Psoas muscle (tissue), 8 donors: ENCODE data around the gene RAB3IP. TPM values are rescaled to one million over a fixed set of nuclear protein-coding genes. Genes with fewer than 3 reads are reported as not detected.

ENCODE experiments used
- ATAC-seq, 4 donors: fragments of 200-7000 bp; cut with Tn5 transposase; one replicate each; pipeline ENCODE4 v1.9.1; 2020; ENCODE audit warnings: moderate library complexity in 3 of 4, mild to moderate bottlenecking in 2 of 4
- DNase-seq, 2 donors: peaks; one replicate each; pipeline ENCODE4 v3.0.0-alpha.2; 2020
- H3K27ac ChIP-seq: fragments of 200-600 bp; one replicate; pipeline ENCODE4 v1.8.0; 2022
- H3K27me3 ChIP-seq, 3 donors: fragments of 200-600 bp in 1 of 3; one replicate each; pipeline versions ENCODE4 v1.6.1 to v1.8.0; 2013 to 2022; ENCODE audit warnings: low read length in 2 of 3, mild to moderate bottlenecking in 2 of 3, moderate library complexity in 1 of 3; ENCODE audit not compliant: insufficient read depth in 3 of 3
- H3K36me3 ChIP-seq, 2 donors: fragments of 200-600 bp in 1 of 2; one replicate each; pipeline versions ENCODE4 v1.6.1 to v1.8.0; 2013 to 2022; ENCODE audit warnings: low read depth in 1 of 2, mild to moderate bottlenecking in 1 of 2, moderate library complexity in 1 of 2; ENCODE audit not compliant: insufficient read depth in 1 of 2
- H3K4me1 ChIP-seq: fragments of 200-600 bp; one replicate; pipeline ENCODE4 v1.8.0; 2022
- H3K4me3 ChIP-seq: fragments of 200-600 bp; one replicate; pipeline ENCODE4 v1.8.0; 2022; ENCODE audit warnings: mild to moderate bottlenecking
- H3K9me3 ChIP-seq: fragments of 200-600 bp; one replicate; pipeline ENCODE4 v1.8.0; 2022
- CTCF ChIP-seq: fragments of 200-600 bp; IDR thresholded peaks from one replicate; pipeline ENCODE4 v1.8.0; 2022; ENCODE audit warnings: antibody characterized with exemption
- WGBS, 3 donors: extraction: QIAGEN DNeasy Blood & Tissue Kit; methylation state at CpG; one replicate each; pipeline versions ENCODE4 v1.1.6 to v1.1.7; 2013; 5-methylcytosine and 5-hydroxymethylcytosine counted together
- intact Hi-C, 2 donors: fragments of 100-400 bp; cut with DNase I; formaldehyde crosslinking; loops; one replicate each; pipeline versions ENCODE4 v1.11.0 to v1.14.2; 2022
- polyA plus RNA-seq, 3 donors: library from polyadenylated mRNA; stranded (reverse); fragments of 200-250 nt; gene quantifications; one replicate each; pipeline ENCODE4 v1.2.3, GENCODE V29; 2013
- total RNA-seq, 4 donors: library from RNA; stranded (reverse); fragmentation: NEBNext Ultra II Directional in 2 of 4; extraction: Animal tissue kit (Norgen Biotek cat#: 25700) in 2 of 4; gene quantifications; one replicate each; pipeline versions ENCODE4 v1.2.1 to v1.2.4, GENCODE V29; 2021 to 2023
- donor health status: healthy with polysubstance abuse.
- donor health status: DM: no; HTN: no; CAD: no; lungs with moderate emphysema.
- donor health status: Bipolar disorder and iron deficiency.
- donor health status: healthy.
- donor health status: DM: yes; HTN: yes; CAD: no.
- donor health status: DM: no; HTN: no; CAD: no.
- donor health status: DM: no; HTN: no; CAD: no.
- donor health status: DM: yes; HTN: yes; CAD: no.

Gene RAB3IP
- total and polyA plus RNA-seq, 7 donors, result 11.3 to 38.2 (median 19.3) TPM

GRCh38 chr12:69708649-69709048 lies 30.0 kb upstream of the RAB3IP start:
- Histone ChIP-seq H3K4me3 (no peak overlapping the region), H3K27ac (no peak overlapping the region), H3K36me3 (no peaks in the 10 kb centered on the region), H3K4me1 (no peaks in the 10 kb centered on the region), H3K9me3 (no peaks in the 10 kb centered on the region), H3K27me3 (no peaks in the 10 kb centered on the region)
- TF ChIP-seq CTCF, result no peak
- 93 to 98% (median 96%) methylated on average over 3 of the region's 3 CpGs for WGBS, 3 donors
- intact Hi-C loops, result no loop called here
- ATAC-seq (no peak), DNase-seq (no peak)

- DNase-seq (no peak), ATAC-seq (peak in 1 of 4 donors; percentile 32)
- Histone ChIP-seq H3K9me3 (no peaks in the 10 kb centered on the region), H3K36me3 (no peaks in the 10 kb centered on the region), H3K4me1 (no peaks in the 10 kb centered on the region), H3K27ac (no peak overlapping the region), H3K4me3 (no peak overlapping the region), H3K27me3 (no peaks in the 10 kb centered on the region)
- intact Hi-C loops, result no loop called here
- WGBS, 3 donors, result 94 to 100% (median 96%) methylated on average over 2 of the region's 2 CpGs
- no peak for TF ChIP-seq CTCF
Observed at GRCh38 chr12:69712826-69713225, 25.8 kb upstream of the RAB3IP start.

- intact Hi-C loops, result no loop called here
- no peak for ATAC-seq
Observed at GRCh38 chr12:69714542-69714941, 24.1 kb upstream of the RAB3IP start.

GRCh38 chr12:69719336-69720316 lies 19.0 kb upstream of the RAB3IP start:
- no peak overlapping the region for H3K4me3 ChIP-seq
- H3K27ac ChIP-seq, result no peak overlapping the region
- no peak for TF ChIP-seq CTCF
- intact Hi-C loops, result no loop called here
- no peaks in the 10 kb centered on the region for H3K36me3 ChIP-seq
- H3K9me3 ChIP-seq, result no peaks in the 10 kb centered on the region
- 16 to 80% (median 50%) methylated on average over 1 of the region's 1 CpG for WGBS, 3 donors
- DNase-seq, result peak in 1 of 2 donors; percentile 48
- no peaks in the 10 kb centered on the region for H3K4me1 ChIP-seq
- ATAC-seq, result peak; percentile 65 to 93 (median 75)
- no peaks in the 10 kb centered on the region for H3K27me3 ChIP-seq

More at GRCh38 chr12:69714542-69714941, 24.1 kb upstream of the RAB3IP start:
- 77 to 90% (median 78%) methylated on average over 3 of the region's 3 CpGs for WGBS, 3 donors
- DNase-seq, result no peak
- Histone ChIP-seq H3K4me3 (no peak overlapping the region), H3K36me3 (no peaks in the 10 kb centered on the region), H3K27ac (no peak overlapping the region), H3K9me3 (no peaks in the 10 kb centered on the region), H3K4me1 (no peaks in the 10 kb centered on the region), H3K27me3 (no peaks in the 10 kb centered on the region)
- TF ChIP-seq CTCF, result no peak
